DND-41 (cell line): Measurements from ENCODE around the gene TMUB2.

Experiments
- CTCF ChIP-seq: IDR thresholded peaks from 2 replicates; pipeline ENCODE4 v1.5.1; 2012; ENCODE audit warnings: borderline replicate concordance, low read length, moderate library complexity, mild to moderate bottlenecking; ENCODE audit not compliant: poor library complexity, severe bottlenecking; ENCODE audit errors: extremely low read depth
- EZH2 ChIP-seq: IDR thresholded peaks from 3 replicates; pipeline ENCODE4 v1.6.1; 2012; ENCODE audit warnings: borderline replicate concordance, low read depth, mild to moderate bottlenecking, moderate library complexity, low read length, inconsistent platforms; ENCODE audit not compliant: severe bottlenecking

DNA sequence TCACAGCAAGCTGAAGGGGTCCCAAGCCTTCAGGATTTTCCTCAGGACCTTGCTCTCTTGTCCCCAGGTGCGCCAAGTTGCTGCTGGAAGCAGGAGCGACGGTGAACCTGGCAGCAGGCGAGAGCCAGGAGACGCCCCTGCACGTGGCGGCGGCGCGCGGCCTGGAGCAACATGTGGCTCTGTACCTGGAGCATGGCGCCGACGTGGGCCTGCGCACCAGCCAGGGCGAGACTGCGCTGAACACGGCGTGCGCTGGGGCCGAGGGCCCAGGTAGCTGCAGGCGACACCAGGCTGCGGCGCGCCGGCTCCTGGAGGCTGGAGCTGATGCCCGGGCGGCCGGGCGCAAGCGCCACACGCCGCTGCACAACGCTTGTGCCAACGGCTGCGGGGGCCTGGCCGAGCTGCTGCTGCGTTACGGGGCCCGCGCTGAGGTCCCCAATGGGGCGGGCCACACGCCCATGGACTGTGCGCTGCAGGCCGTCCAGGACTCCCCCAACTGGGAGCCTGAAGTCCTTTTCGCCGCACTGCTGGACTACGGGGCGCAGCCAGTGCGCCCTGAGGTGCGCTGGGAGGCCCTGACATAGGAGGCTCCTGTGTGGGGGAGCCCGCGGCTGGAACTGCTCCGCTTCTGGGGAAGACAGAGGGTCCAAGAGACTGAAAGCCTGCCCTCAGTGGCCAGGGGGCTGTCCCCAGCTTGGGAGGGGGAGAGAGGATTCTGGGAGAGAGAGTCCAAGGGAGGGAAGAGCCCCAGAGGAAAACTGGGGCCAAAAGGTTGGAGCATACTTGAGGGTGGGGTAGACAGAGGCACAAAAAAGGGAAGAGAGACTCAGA lies 9.9 kb upstream of the TMUB2 start:
- TF ChIP-seq EZH2 (no peak), CTCF (no peak)
